Uterus (tissue), 4 donors: ENCODE results near the gene UBA5. TPM values are rescaled to one million over a fixed set of nuclear protein-coding genes. Genes with fewer than 3 reads are reported as not detected.

Experiments used
- DNase-seq, 2 donors: peaks; one replicate each; pipeline ENCODE4 v3.0.0-alpha.2; 2019 to 2020
- H3K27ac ChIP-seq, 2 donors: fragments of 200-600 bp; sonication (generic); 1 replicate in 1 of 2; 2 replicates in 1 of 2; pipeline ENCODE4 v1.5.1; 2016 to 2018
- H3K27me3 ChIP-seq, 2 donors: fragments of 200-600 bp; sonication (generic); one replicate each; pipeline ENCODE4 v1.5.1; 2018 to 2019; ENCODE audit warnings: control low read depth in 1 of 2
- H3K36me3 ChIP-seq, 2 donors: fragments of 200-600 bp; sonication (generic); one replicate each; pipeline ENCODE4 v1.5.1; 2019; ENCODE audit warnings: control low read depth in 1 of 2
- H3K4me1 ChIP-seq, 2 donors: fragments of 200-600 bp; sonication (generic); one replicate each; pipeline ENCODE4 v1.5.1; 2018 to 2019; ENCODE audit warnings: control low read depth in 1 of 2
- H3K4me3 ChIP-seq, 2 donors: fragments of 200-600 bp; sonication (generic); 1 replicate in 1 of 2; 2 replicates in 1 of 2; pipeline ENCODE4 v1.5.1; 2018 to 2019; ENCODE audit warnings: mild to moderate bottlenecking in 1 of 2
- H3K9me3 ChIP-seq, 2 donors: fragments of 200-600 bp; sonication (generic); one replicate each; pipeline ENCODE4 v1.5.1; 2019; ENCODE audit warnings: control low read depth in 1 of 2
- CTCF ChIP-seq, 4 experiments: fragments of 200-600 bp in 2 of 4; fragments of 450-650 bp in 2 of 4; sonication (generic) in 2 of 4; IDR thresholded peaks; one replicate each; pipeline ENCODE4 v1.5.1; 2016 to 2019; ENCODE audit warnings: antibody characterized with exemption in 4 of 4, mild to moderate bottlenecking in 2 of 4, moderate library complexity in 1 of 4
- POLR2A ChIP-seq, 2 donors: fragments of 450-650 bp; IDR thresholded peaks; one replicate each; pipeline ENCODE4 v1.6.1; 2016; ENCODE audit warnings: antibody characterized with exemption in 2 of 2, mild to moderate bottlenecking in 1 of 2, moderate library complexity in 1 of 2
- intact Hi-C: fragments of 100-400 bp; cut with DNase I; formaldehyde crosslinking; loops from one replicate; pipeline ENCODE4 v1.15.1; 2023; ENCODE audit warnings: low total_unique reads
- total RNA-seq, 4 donors: library from RNA; depleted of rRNA in 3 of 4; stranded (reverse); fragments of >200 nt in 3 of 4; gene quantifications; one replicate each; pipeline versions ENCODE4 v1.1.0 to v1.2.4, GENCODE V29; 2014 to 2023
- donor health status: DM: yes; HTN: yes; CAD: no.

UBA5 gene
- total RNA-seq, 4 donors from 2014 or later = 12.6 to 67.2 (median 39.6) TPM

GRCh38 chr3:132679911-132680310, 19.8 kb downstream of the UBA5 start:
- intact Hi-C loops = no loop called here
- DNase-seq = no peak
- no peaks in the 10 kb centered on the region for H3K27me3 ChIP-seq
- no peaks in the 10 kb centered on the region for H3K9me3 ChIP-seq
- no peaks in the 10 kb centered on the region for H3K4me1 ChIP-seq
- peaks cover 0 to 2% of the 10 kb centered on the region in 2 donors for H3K36me3 ChIP-seq
- no peak overlapping the region for H3K4me3 ChIP-seq
- TF ChIP-seq POLR2A (IDR thresholded peaks at IDR 0.05) = no peak
- TF ChIP-seq CTCF (IDR thresholded peaks at IDR 0.05) = no peak
- H3K27ac ChIP-seq = no peak overlapping the region

- no peaks in the 10 kb centered on the region for H3K36me3 ChIP-seq
- no peak for TF ChIP-seq POLR2A (IDR thresholded peaks at IDR 0.05)
- TF ChIP-seq CTCF (IDR thresholded peaks at IDR 0.05) = no peak
Measured at GRCh38 chr3:132681421-132681820, 21.3 kb downstream of the UBA5 start.

GRCh38 chr3:132682201-132682600, 22.1 kb downstream of the UBA5 start:
- DNase-seq = no peak
- H3K9me3 ChIP-seq = no peaks in the 10 kb centered on the region
- no peaks in the 10 kb centered on the region for H3K36me3 ChIP-seq
- H3K4me3 ChIP-seq = no peak overlapping the region
- H3K27me3 ChIP-seq = no peaks in the 10 kb centered on the region
- H3K4me1 ChIP-seq = no peaks in the 10 kb centered on the region
- no peak overlapping the region for H3K27ac ChIP-seq
- intact Hi-C loops = no loop called here
- TF ChIP-seq POLR2A (IDR thresholded peaks at IDR 0.05) = no peak
- no peak for TF ChIP-seq CTCF (IDR thresholded peaks at IDR 0.05)

More at GRCh38 chr3:132681421-132681820, 21.3 kb downstream of the UBA5 start:
- Histone ChIP-seq H3K27me3 (no peaks in the 10 kb centered on the region), H3K4me1 (no peaks in the 10 kb centered on the region), H3K9me3 (no peaks in the 10 kb centered on the region), H3K4me3 (no peak overlapping the region), H3K27ac (no peak overlapping the region)
- intact Hi-C loops = no loop called here
- DNase-seq = no peak

GRCh38 chr3:132690040-132690439, 29.9 kb downstream of the UBA5 start:
- Histone ChIP-seq H3K4me3 (no peak overlapping the region), H3K36me3 (no peaks in the 10 kb centered on the region), H3K9me3 (no peaks in the 10 kb centered on the region), H3K27me3 (no peaks in the 10 kb centered on the region), H3K27ac (no peak overlapping the region), H3K4me1 (no peaks in the 10 kb centered on the region)
- no peak for DNase-seq
- intact Hi-C loops = no loop called here
- TF ChIP-seq POLR2A (IDR thresholded peaks at IDR 0.05) = no peak
- no peak for TF ChIP-seq CTCF (IDR thresholded peaks at IDR 0.05)

GRCh38 chr3:132694991-132695390, 34.9 kb downstream of the UBA5 start:
- Histone ChIP-seq H3K4me3 (no peak overlapping the region), H3K36me3 (no peaks in the 10 kb centered on the region), H3K4me1 (no peaks in the 10 kb centered on the region), H3K9me3 (no peaks in the 10 kb centered on the region), H3K27ac (no peak overlapping the region), H3K27me3 (no peaks in the 10 kb centered on the region)
- DNase-seq = no peak
- intact Hi-C loops = no loop called here
- TF ChIP-seq CTCF (IDR thresholded peaks at IDR 0.05) = no peak
- no peak for TF ChIP-seq POLR2A (IDR thresholded peaks at IDR 0.05)
